ENCODE results near the gene TPBGL. TPM values are rescaled to one million over a fixed set of nuclear protein-coding genes. Genes with fewer than 3 reads are reported as not detected.

Gene TPBGL
- total and polyA plus RNA-seq, 2 of the 4 experiments (the other 2 are of a cell fraction): not detected

DNA sequence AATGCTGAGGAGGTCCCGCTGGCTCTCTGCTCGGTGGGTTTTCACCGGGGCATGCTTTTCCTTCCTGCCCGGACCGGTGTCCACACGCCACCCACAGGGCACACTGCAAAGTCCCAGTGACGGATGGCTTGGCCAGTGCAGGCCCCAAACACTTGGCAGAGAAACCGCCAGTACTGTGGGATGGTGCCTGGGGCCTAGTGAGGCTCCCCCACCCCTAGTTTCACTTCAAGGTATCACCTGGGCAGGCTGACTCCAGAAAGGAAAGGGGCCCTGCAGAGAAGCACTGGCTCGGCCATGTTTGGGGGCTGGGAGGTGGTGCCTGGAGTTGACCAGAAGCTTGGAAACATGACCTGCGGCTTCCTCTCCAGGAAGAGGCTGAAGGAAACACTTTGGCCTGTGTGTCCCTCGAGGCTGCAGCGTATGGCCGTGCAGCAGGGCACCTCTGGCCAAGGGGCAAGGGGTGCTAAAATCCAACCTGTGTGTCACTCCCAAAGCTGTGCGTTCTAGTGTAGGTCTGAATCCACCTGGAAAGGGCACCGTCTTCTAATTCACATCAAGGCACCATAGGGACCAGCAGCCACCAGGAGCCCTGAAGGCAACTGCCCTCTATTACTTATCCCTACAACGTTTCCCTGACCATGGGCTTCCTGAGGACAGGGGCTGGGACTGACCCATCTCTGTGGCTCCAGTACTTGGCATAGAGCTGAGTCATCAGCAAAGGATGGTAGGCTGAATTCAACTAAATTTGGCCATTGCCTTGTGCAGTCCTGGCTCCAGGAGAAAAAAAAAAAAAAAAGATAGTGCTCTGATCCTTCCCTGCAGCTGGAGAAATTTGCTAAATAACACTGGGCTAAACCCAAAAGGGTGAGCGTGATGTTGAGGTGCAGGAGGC is 22.6 kb downstream of the TPBGL start:
- no peaks in the 10 kb centered on the region for H3K9me3 ChIP-seq (ENCODE audit: control insufficient read depth, insufficient read depth, low read length)
- no peak for DNase-seq
- H3K9me1 ChIP-seq (ENCODE audit: insufficient read depth, low read length): no peaks in the 10 kb centered on the region; the same call in 1 of the 2 replicates
- no peak overlapping the region for H3K4me2 ChIP-seq (ENCODE audit: low read depth, low read length)
- peaks cover 4% of the 10 kb centered on the region; the same call in 1 of the 2 replicates for H3K36me3 ChIP-seq (ENCODE audit: control insufficient read depth, insufficient read depth, low read length)
- no peak overlapping the region for H4K91ac ChIP-seq (ENCODE audit: insufficient read depth, low read depth, low read length)
- no peak overlapping the region for H3K4ac ChIP-seq (ENCODE audit: low read depth, low read length)
- no peak overlapping the region for H3K56ac ChIP-seq (ENCODE audit: extremely low read depth, insufficient read depth, low read length)
- no peak overlapping the region for H2AFZ ChIP-seq (replicated peaks; ENCODE audit: low read length, poor library complexity)
- no peak overlapping the region for H2AK9ac ChIP-seq (replicated peaks; ENCODE audit: low read depth, low read length, poor library complexity)
- POLR2A ChIA-PET (ENCODE audit: unreplicated experiment): no interaction called here
- H3K18ac ChIP-seq (ENCODE audit: low read depth, low read length): no peak overlapping the region
- H3K79me1 ChIP-seq (ENCODE audit: low read depth in 1 of 2, low read length in 2 of 2): no peaks in the 10 kb centered on the region
- H3K4me1 ChIP-seq (ENCODE audit: control insufficient read depth, insufficient read depth, low read length): no peaks in the 10 kb centered on the region
- in situ Hi-C loops (cut with MboI; ENCODE audit: low sequenced_read_pairs): no loop called here
- no peak overlapping the region for H3K14ac ChIP-seq (replicated peaks; ENCODE audit: low read depth, low read length)
- H4K5ac ChIP-seq (ENCODE audit: low read depth, low read length): no peak overlapping the region
- no TSS peak for BruUV-seq (replicated peaks)
- intact Hi-C loops (cut with micrococcal nuclease): no loop called here
- no peak overlapping the region for H2AK5ac ChIP-seq (ENCODE audit: low read depth, low read length)
- H4K20me1 ChIP-seq (ENCODE audit: insufficient read depth, low read length): no peaks in the 10 kb centered on the region; the same call in 1 of the 2 replicates
- H2BK20ac ChIP-seq (ENCODE audit: low read depth, low read length): no peak overlapping the region
- no peak overlapping the region for H2BK5ac ChIP-seq (ENCODE audit: low read depth, low read length, poor library complexity, severe bottlenecking)
- WGBS, 2 experiments (ENCODE audit: extremely low coverage in 2 of 2, insufficient read length in 1 of 2): 78% methylated on average over 12 of the region's 17 CpGs; no CpG with 5 or more reads in 1 of the 2 experiments
- no peak overlapping the region for H4K8ac ChIP-seq (ENCODE audit: low read depth in 2 of 2, low read length in 2 of 2)
- no peak overlapping the region for H3K9ac ChIP-seq (ENCODE audit: low read depth, low read length)
- no peak overlapping the region for H3K4me3 ChIP-seq (ENCODE audit: insufficient read depth, low read depth, low read length)
- CTCF ChIA-PET: interaction anchor here (1.6 kb wide), 1 partner anchor 15 kb away, joined by 3 read pairs; no protein-coding TSS in a partner anchor
- no peak overlapping the region for H2BK15ac ChIP-seq (ENCODE audit: low read depth, low read length)
- dilution Hi-C loops (cut with HindIII; ENCODE audit: low sequenced_read_pairs, unreplicated experiment): no loop called here
- H3K23ac ChIP-seq (ENCODE audit: low read depth, low read length): no peak overlapping the region
- peak; percentile 10; the same call in 1 of the 2 replicates for ATAC-seq (ENCODE audit: low read depth)
- no peak overlapping the region for H3K27ac ChIP-seq (ENCODE audit: insufficient read depth, low read length)
- peaks cover 13% of the 10 kb centered on the region for H3K27me3 ChIP-seq (ENCODE audit: control insufficient read depth, insufficient read depth, low read length)
- H2BK120ac ChIP-seq (ENCODE audit: low read depth, low read length): no peak overlapping the region
- no peak for TF ChIP-seq CEBPB (IDR thresholded peaks at IDR 0.05; ENCODE audit: low read depth, low read length)
- no peak for TF ChIP-seq CHD1 (IDR thresholded peaks at IDR 0.05; ENCODE audit: low read depth, low read length)
- no peak for TF ChIP-seq MXI1 (IDR thresholded peaks at IDR 0.05; ENCODE audit: borderline replicate concordance, low read depth, low read length)
- no peak for TF ChIP-seq RAD21 (IDR thresholded peaks at IDR 0.05; ENCODE audit: low read length)
- TF ChIP-seq MAZ (IDR thresholded peaks at IDR 0.05; ENCODE audit: borderline replicate concordance, low read depth, low read length): no peak
- TF ChIP-seq NFE2L2 (IDR thresholded peaks at IDR 0.05; ENCODE audit: low read depth, low read length): no peak
- TF ChIP-seq MAFK (IDR thresholded peaks at IDR 0.05; ENCODE audit: low read depth, low read length): no peak
- no peak for TF ChIP-seq SMC3 (IDR thresholded peaks at IDR 0.05; ENCODE audit: low read depth, low read length)
- TF ChIP-seq RCOR1 (IDR thresholded peaks at IDR 0.05; ENCODE audit: insufficient replicate concordance, low read length): no peak
- TF ChIP-seq FOS (IDR thresholded peaks at IDR 0.05; ENCODE audit: low read depth, low read length): no peak
- no peak for TF ChIP-seq RFX5 (IDR thresholded peaks at IDR 0.05; ENCODE audit: low read depth, low read length)
- TF ChIP-seq, protein P1, sequence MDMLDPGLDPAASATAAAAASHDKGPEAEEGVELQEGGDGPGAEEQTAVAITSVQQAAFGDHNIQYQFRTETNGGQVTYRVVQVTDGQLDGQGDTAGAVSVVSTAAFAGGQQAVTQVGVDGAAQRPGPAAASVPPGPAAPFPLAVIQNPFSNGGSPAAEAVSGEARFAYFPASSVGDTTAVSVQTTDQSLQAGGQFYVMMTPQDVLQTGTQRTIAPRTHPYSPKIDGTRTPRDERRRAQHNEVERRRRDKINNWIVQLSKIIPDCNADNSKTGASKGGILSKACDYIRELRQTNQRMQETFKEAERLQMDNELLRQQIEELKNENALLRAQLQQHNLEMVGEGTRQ (IDR thresholded peaks at IDR 0.05; ENCODE audit: low read depth, low read length): no peak
- TF ChIP-seq, protein P2, sequence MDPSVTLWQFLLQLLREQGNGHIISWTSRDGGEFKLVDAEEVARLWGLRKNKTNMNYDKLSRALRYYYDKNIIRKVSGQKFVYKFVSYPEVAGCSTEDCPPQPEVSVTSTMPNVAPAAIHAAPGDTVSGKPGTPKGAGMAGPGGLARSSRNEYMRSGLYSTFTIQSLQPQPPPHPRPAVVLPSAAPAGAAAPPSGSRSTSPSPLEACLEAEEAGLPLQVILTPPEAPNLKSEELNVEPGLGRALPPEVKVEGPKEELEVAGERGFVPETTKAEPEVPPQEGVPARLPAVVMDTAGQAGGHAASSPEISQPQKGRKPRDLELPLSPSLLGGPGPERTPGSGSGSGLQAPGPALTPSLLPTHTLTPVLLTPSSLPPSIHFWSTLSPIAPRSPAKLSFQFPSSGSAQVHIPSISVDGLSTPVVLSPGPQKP (IDR thresholded peaks at IDR 0.05; ENCODE audit: borderline replicate concordance, low read depth, low read length): no peak
- TF ChIP-seq, protein P3, sequence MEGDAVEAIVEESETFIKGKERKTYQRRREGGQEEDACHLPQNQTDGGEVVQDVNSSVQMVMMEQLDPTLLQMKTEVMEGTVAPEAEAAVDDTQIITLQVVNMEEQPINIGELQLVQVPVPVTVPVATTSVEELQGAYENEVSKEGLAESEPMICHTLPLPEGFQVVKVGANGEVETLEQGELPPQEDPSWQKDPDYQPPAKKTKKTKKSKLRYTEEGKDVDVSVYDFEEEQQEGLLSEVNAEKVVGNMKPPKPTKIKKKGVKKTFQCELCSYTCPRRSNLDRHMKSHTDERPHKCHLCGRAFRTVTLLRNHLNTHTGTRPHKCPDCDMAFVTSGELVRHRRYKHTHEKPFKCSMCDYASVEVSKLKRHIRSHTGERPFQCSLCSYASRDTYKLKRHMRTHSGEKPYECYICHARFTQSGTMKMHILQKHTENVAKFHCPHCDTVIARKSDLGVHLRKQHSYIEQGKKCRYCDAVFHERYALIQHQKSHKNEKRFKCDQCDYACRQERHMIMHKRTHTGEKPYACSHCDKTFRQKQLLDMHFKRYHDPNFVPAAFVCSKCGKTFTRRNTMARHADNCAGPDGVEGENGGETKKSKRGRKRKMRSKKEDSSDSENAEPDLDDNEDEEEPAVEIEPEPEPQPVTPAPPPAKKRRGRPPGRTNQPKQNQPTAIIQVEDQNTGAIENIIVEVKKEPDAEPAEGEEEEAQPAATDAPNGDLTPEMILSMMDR (conservative IDR thresholded peaks at IDR 0.05; ENCODE audit: low read depth, low read length): no peak

Measured in IMR-90 (cell line).